ENCODE data around the gene NLGN4Y.
"Not testable (repeated sequence)": the region's sequence is repeated elsewhere in the genome, so short reads cannot be mapped to it uniquely, and the experiment has no call there.

NLGN4Y gene

GRCh38 chrY:14834103-14835060 lies 310.1 kb downstream of the NLGN4Y start:
- Histone ChIP-seq H3K36me3 (ENCODE audit: insufficient read depth, low read length) (peaks cover 21% of the 10 kb centered on the region), H3K9ac (ENCODE audit: low read depth, low read length) (no peak overlapping the region), H3K9me3 (ENCODE audit: insufficient read depth, low read depth, low read length) (no peaks in the 10 kb centered on the region), H3K27me3 (ENCODE audit: insufficient read depth, low read length) (no peaks in the 10 kb centered on the region), H3K4me1 (ENCODE audit: insufficient read depth, low read length) (no peaks in the 10 kb centered on the region), H3K27ac (ENCODE audit: low read depth, low read length) (no peak overlapping the region), H3K4me3 (ENCODE audit: low read length) (no peak overlapping the region)
- 74% methylated on average over 3 of the region's 4 CpGs for WGBS

- Histone ChIP-seq H3K27me3 (ENCODE audit: insufficient read depth, low read length) (no peaks in the 10 kb centered on the region), H3K27ac (ENCODE audit: low read depth, low read length) (no peak overlapping the region), H3K4me1 (ENCODE audit: insufficient read depth, low read length) (no peaks in the 10 kb centered on the region), H3K36me3 (ENCODE audit: insufficient read depth, low read length) (peaks cover 14% of the 10 kb centered on the region; the same call in 1 of the 2 replicates), H3K9me3 (ENCODE audit: insufficient read depth, low read depth, low read length) (no peaks in the 10 kb centered on the region), H3K4me3 (ENCODE audit: low read length) (no peak overlapping the region), H3K9ac (ENCODE audit: low read depth, low read length) (no peak overlapping the region)
- WGBS: 100% methylated on average over 2 of the region's 3 CpGs
These were observed 313.1 kb downstream of the NLGN4Y start for GRCh38 chrY:14837466-14837865.

- Histone ChIP-seq H3K9me3 (ENCODE audit: insufficient read depth, low read depth, low read length) (no peaks in the 10 kb centered on the region), H3K4me3 (ENCODE audit: low read length) (no peak overlapping the region), H3K36me3 (ENCODE audit: insufficient read depth, low read length) (no peaks in the 10 kb centered on the region), H3K27me3 (ENCODE audit: insufficient read depth, low read length) (no peaks in the 10 kb centered on the region), H3K4me1 (ENCODE audit: insufficient read depth, low read length) (no peaks in the 10 kb centered on the region), H3K27ac (ENCODE audit: low read depth, low read length) (no peak overlapping the region), H3K9ac (ENCODE audit: low read depth, low read length) (no peak overlapping the region)
- WGBS: 100% methylated on average over 1 of the region's 1 CpG
These were observed 326.4 kb downstream of the NLGN4Y start for GRCh38 chrY:14850734-14851133.

DNA sequence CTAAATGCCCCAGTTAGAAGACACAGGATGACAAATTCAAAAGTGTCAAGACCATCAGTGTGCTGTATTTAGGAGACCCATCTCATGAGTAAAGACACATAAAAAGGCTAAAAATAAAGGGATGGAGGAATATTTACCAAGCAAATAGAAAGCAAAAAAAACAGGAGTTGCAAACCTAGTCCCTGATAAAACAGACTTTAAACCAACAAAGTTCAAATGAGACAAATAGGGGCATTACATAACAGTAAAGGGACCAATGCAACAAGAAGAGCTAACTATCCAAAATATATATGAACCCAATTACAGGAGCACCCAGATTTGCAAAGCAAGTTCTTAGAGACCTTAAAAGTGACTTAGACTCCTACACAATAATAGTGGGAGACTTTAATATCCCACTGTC lies 336.1 kb downstream of the NLGN4Y start:
- Histone ChIP-seq H3K27ac (ENCODE audit: low read depth, low read length) (no peak overlapping the region), H3K9ac (ENCODE audit: low read depth, low read length) (no peak overlapping the region), H3K9me3 (ENCODE audit: insufficient read depth, low read depth, low read length) (no peaks in the 10 kb centered on the region), H3K4me3 (ENCODE audit: low read length) (no peak overlapping the region), H3K36me3 (ENCODE audit: insufficient read depth, low read length) (no peaks in the 10 kb centered on the region), H3K27me3 (ENCODE audit: insufficient read depth, low read length) (no peaks in the 10 kb centered on the region), H3K4me1 (ENCODE audit: insufficient read depth, low read length) (no peaks in the 10 kb centered on the region)

DNA sequence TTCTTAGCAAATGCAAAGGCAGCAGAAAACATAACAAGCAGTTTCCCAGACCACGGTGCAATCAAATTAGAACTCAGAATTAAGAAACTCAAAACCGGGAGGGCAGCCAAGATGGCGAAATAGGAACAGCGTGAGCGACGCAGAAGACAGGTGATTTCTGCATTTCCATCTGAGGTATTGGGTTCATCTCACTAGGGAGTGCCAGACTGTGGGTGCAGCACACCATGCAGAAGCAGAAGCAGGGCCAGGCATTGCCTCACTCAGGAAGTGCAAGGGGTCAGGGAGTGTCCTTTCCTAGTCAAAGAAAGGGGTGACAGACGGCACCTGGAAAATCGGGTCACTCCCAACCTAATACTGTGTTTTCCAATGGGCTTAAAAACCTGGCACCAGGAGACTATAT lies 336.7 kb downstream of the NLGN4Y start:
- H3K27ac ChIP-seq (ENCODE audit: low read depth, low read length); H3K4me3 ChIP-seq (ENCODE audit: low read length); H3K9me3 ChIP-seq (ENCODE audit: insufficient read depth, low read depth, low read length); H3K36me3 ChIP-seq (ENCODE audit: insufficient read depth, low read length); H3K27me3 ChIP-seq (ENCODE audit: insufficient read depth, low read length); H3K4me1 ChIP-seq (ENCODE audit: insufficient read depth, low read length); H3K9ac ChIP-seq (ENCODE audit: low read depth, low read length): not testable (repeated sequence)
- 85% methylated on average over 8 of the region's 8 CpGs for WGBS

DNA sequence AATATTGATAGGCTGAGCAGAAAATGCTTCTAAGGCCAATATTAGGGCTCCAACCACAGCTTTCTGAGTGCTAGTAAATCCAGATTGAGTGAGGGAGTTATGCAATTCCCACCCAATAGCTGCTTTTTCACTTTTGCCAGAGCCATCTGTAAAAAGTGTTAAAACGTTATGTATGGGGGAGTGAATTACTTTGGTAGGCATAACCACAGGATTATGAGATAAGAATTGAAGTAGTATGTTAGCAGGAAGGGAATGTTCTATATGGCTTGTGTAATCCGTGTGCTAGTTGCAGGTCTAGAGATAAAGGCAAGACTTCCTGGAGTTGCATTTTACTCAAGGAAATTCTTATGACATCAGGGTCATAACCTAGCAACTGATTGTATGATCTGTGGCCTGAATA lies 347.6 kb downstream of the NLGN4Y start:
- Histone ChIP-seq H3K4me1 (ENCODE audit: insufficient read depth, low read length) (no peaks in the 10 kb centered on the region), H3K27me3 (ENCODE audit: insufficient read depth, low read length) (no peaks in the 10 kb centered on the region), H3K4me3 (ENCODE audit: low read length) (no peak overlapping the region), H3K9ac (ENCODE audit: low read depth, low read length) (no peak overlapping the region), H3K27ac (ENCODE audit: low read depth, low read length) (no peak overlapping the region), H3K9me3 (ENCODE audit: insufficient read depth, low read depth, low read length) (no peaks in the 10 kb centered on the region), H3K36me3 (ENCODE audit: insufficient read depth, low read length) (no peaks in the 10 kb centered on the region)
- WGBS: 84% methylated on average over 2 of the region's 2 CpGs

All from HUES64 (cell line).